ENCODE measurements around the gene NEIL3.

Gene NEIL3

DNA sequence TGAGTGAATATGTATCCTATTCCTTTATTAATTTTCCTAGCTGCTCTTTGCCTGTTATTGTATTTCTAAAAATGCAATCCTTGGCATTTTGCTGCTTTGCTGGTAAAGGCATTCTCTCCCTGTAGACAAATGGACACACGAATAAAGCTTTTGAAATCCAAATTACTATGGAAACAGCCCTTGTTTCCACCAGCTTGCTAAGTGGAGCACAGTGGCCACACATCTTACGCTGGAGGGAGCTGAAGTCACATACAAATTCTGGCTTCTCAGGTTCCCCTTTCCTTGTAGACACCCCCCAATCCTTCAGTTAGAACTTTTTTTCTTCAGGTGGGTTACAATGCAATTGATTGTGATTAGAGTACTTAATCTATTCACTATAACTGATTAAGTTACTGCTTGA, 66.3 kb downstream of the NEIL3 start:
- TF ChIP-seq, protein P1, sequence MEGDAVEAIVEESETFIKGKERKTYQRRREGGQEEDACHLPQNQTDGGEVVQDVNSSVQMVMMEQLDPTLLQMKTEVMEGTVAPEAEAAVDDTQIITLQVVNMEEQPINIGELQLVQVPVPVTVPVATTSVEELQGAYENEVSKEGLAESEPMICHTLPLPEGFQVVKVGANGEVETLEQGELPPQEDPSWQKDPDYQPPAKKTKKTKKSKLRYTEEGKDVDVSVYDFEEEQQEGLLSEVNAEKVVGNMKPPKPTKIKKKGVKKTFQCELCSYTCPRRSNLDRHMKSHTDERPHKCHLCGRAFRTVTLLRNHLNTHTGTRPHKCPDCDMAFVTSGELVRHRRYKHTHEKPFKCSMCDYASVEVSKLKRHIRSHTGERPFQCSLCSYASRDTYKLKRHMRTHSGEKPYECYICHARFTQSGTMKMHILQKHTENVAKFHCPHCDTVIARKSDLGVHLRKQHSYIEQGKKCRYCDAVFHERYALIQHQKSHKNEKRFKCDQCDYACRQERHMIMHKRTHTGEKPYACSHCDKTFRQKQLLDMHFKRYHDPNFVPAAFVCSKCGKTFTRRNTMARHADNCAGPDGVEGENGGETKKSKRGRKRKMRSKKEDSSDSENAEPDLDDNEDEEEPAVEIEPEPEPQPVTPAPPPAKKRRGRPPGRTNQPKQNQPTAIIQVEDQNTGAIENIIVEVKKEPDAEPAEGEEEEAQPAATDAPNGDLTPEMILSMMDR (conservative IDR thresholded peaks at IDR 0.05; ENCODE audit: control insufficient read depth, insufficient read depth, low read depth, low read length): no peak
- H3K4me3 ChIP-seq (ENCODE audit: control insufficient read depth, low read depth, low read length): no peak overlapping the region
- DNase-seq (ENCODE audit: low read depth): no peak

DNA sequence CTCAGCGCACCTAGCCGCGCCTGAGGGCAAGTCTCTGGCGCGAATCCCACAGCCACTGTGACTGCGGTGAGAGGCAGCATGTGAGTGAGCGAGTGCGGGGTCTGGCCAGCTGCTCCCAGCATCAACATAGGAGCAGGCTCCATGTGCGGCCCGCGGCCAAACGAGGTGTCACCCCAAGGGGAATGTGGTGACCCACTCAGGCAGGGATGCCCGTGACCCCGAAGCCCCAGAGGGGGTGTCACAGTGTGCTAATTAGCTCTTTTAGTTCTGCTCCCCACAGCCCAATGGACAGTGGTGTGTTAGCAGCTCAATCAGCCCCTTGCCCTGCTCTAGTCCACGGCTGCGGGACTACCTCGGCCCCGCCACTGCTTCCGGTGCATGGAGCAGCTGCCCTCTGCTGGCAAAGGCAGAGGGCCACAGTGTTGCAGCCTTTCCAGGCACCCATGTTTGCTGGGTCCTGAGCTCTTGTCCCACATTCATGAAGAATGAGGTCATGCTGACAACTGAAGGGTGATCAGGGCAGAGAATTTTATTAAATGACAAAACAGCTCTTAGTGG, 71.1 kb downstream of the NEIL3 start:
- DNase-seq (ENCODE audit: low read depth): peak; percentile 10
- TF ChIP-seq, protein P1 (conservative IDR thresholded peaks at IDR 0.05; ENCODE audit: control insufficient read depth, insufficient read depth, low read depth, low read length): peak; percentile 19
- H3K4me3 ChIP-seq (ENCODE audit: control insufficient read depth, low read depth, low read length): no peak overlapping the region

DNA sequence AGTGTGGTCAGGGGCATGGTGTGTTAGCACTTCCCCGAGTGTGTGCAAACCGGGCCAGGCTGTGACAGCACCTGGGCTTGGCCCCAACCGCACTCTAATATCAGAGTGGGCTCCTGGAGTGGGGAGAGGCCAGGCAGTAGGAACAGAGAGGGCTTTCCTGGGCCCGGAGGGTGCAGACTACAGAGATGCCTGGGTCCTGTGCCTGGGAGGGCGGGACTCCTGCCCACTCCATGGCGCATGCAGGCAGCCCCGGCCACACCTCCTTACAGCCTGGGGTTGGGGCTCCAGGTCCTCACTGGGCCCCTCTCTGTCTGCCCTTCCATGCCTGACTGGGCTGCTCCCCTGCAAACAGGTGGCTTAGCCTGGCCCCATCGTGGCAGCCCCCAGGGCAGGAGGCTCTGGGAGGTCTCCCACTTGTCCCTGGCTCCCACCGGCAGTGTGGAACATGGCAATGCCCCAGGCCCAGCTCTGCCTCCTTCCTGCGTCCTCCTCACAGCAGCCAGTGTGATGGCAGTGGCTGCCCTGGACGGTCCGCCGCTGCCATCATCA, 72.2 kb downstream of the NEIL3 start:
- TF ChIP-seq, protein P1 (conservative IDR thresholded peaks at IDR 0.05; ENCODE audit: control insufficient read depth, insufficient read depth, low read depth, low read length): no peak
- no peak for DNase-seq (ENCODE audit: low read depth)

DNA sequence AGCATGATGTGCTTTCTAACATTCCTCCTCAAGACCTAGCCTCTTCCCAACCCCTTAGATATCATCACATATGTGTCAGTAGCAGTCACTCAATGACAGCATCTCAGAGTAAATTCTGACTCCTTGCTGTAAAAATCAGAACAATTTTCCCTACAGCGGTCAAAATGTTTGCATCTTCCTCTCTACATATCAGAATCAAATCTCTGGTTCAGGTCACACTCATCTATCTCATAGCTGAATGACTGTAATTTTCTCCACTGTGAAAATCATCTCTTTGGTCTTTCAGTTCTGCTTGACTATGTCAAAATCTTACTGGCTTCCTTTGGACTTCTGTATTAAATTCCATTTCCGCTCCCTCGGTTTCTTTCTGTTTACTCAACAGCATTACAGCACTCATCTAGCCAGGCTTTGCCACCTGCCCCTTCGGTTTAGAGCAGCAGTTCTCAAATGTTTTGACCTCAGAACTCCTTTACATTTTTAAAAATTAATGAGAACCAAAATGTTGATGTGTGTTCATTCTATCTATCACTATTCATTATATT, 75.3 kb downstream of the NEIL3 start:
- TF ChIP-seq, protein P1 (conservative IDR thresholded peaks at IDR 0.05; ENCODE audit: control insufficient read depth, insufficient read depth, low read depth, low read length): no peak
- H3K4me3 ChIP-seq (ENCODE audit: control insufficient read depth, low read depth, low read length): no peak overlapping the region
- DNase-seq (ENCODE audit: low read depth): no peak

More for the DNA sequence above, 72.2 kb downstream of the NEIL3 start:
- no peak overlapping the region for H3K4me3 ChIP-seq (ENCODE audit: control insufficient read depth, low read depth, low read length)

DNA sequence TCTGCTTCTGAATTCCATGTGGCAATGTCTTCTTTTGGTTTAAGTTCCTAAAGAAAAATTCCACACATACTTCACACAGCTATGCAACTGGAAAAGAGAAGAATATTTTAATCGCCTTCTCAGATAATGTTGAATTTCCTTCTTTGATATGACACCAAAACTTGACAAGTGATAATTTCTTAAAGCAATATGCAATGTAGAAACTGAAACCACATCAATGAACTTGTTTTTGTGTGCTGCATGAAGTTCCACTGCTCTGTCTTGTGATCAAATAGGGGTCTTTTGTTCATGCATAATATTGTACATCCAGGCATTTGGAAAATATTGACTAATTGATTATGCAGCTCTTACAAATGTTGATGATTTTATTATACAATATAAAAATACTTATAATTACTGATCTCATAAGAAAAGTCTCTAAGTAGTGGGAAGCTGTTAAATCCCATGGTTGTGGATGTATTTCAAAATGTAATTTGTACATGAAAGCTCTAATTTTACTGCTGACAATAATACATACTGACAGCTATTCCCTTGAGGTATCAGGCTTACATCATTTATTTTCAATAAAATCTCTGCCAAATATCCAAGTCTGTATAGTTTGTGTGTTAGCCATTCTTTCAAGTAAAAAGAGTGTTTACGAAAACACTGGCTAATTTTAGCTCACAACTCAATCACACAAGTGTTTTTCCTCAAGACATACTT, 76.1 kb downstream of the NEIL3 start:
- TF ChIP-seq, protein P1 (conservative IDR thresholded peaks at IDR 0.05; ENCODE audit: control insufficient read depth, insufficient read depth, low read depth, low read length): no peak
- DNase-seq (ENCODE audit: low read depth): peak; percentile 18
- H3K4me3 ChIP-seq (ENCODE audit: control insufficient read depth, low read depth, low read length): no peak overlapping the region

DNA sequence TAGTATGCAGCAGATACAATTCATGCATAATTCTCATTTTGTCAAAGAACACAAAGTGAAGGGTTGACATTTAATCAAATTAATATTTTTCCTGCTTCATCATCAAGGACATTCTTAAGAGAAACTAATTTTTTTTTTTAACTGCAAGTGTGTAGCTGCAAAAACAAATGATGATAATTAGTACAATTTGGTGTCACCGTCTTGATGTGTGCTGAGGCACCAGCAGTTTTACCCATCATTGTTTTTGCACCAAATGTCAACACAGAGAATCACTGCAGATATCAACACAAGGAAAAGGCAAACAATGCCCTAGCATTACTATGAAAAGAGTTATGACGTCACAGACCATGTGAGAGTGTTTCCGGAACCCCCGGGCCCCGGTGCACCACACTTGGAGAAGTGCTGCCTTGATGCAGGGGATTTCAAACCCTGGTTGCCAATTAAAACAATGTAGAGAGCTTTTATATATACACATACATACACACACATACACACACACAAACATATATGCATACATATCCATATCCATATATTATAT, 76.7 kb downstream of the NEIL3 start:
- no peak overlapping the region for H3K4me3 ChIP-seq (ENCODE audit: control insufficient read depth, low read depth, low read length)
- TF ChIP-seq, protein P1 (conservative IDR thresholded peaks at IDR 0.05; ENCODE audit: control insufficient read depth, insufficient read depth, low read depth, low read length): no peak
- no peak for DNase-seq (ENCODE audit: low read depth)
